DMS153 (cell line): ENCODE measurements around the gene SPOPL.
A peak's percentile ranks its signal among the peaks of the same experiment; 100 is the strongest.
"Not testable (repeated sequence)": the region's sequence is repeated elsewhere in the genome, so short reads cannot be mapped to it uniquely, and the experiment has no call there.

Source experiments
- DNase-seq: peaks from one replicate; lab custom pipeline; 2025; lab: John Stamatoyannopoulos, UW

Gene SPOPL

DNA sequence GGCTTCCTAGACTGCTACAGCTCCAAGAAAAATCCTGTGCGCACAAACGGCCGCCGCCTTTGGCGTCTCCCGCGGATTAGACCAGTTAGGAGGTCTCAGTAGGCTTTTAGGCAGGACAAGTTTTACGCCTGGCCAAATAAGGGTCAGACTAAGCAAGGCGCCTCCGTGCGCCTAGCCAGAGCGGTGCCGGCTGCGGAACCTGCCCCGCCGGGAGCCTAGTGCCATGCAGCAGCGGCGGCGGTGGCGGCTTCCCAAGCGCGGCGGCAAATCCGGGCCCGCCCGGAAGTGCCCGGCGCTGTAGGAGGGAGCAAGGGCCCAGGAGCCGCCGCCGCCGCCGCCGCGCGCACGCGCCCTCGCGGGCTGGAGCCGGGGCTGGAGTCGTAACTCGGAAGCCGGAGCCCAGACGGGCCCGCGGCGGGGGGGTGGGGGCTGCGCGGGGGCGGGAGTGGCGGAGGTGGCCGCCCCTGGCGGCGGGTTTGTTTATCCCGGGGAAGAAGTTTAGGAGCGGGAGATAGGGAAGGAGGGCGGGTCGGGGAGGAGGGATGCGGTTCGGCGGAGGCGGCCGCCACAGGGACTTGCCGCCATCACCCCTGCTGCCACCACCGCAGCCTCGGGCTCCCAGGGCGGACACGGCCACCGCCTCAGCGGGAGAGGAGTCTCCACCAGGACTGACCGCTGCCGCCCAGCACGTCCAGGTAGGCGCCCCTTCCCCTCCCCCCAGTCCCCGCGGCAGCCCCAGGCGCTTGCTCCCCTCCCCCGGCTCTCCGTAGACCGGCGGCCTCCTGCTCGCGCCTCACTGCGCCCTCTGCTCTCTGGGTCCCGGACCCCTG is at the start of gene SPOPL:
Gene SPOPL, plus strand, starts transcription at position 346 of the 830 bp plus-strand sequence. CDS start 48,447 bp downstream, outside the sequence.
- peak; percentile 85 for DNase-seq

DNA sequence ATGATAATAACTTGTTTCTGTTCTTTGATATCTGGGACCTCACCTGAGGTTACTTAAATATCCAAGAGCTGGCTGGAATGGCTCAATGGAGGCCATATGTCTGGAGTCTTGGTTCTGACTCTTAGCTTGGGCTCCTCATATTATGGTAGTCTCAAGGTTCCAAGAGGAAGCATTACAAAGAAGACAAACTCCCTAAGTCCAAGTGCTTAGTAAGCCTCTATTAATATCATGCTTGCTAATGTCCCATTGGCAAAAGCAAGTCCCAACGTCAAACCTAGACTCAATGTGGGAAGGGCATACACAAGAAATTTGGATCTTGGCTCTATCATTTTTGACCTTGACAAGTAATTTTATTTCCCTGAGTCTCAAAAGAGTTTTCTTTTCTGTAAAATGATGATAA is 49.2 kb upstream of the SPOPL start:
- no peak for DNase-seq

DNA sequence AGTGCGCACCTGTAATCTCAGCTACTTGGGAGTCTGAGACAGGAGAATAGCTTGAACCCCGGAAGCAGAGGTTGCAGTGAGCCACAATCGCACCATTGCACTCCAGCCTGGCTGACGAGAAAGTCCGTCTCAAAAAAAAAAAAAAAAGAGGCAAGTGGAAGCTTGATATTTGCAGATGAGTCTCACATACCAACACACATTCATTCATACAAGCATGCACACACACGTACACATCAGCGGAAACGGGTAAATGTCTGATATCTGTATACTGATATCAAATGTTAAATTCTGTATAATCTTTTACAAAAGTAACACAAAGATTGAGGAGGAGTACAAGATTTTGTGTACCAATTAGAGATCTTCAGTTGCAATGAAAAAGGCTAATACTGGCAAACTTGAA is 47.8 kb upstream of the SPOPL start:
- DNase-seq = no peak

DNA sequence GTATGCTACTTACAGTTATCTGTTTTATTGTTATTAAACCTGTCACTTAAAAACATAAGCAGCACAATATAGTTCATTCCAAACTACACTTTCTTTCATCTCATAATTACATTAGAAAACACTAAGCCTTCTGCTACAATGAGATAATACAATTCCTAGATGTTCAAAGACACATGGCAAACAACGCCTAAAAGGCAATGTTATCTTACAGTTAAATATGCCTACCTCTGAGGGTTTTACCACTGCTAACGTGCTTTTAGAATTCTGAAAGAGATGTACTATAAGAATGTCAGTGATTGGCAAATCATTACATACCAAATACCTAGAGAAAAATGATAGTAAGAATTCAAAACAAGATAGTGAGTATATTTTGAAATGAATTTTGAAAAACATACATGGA is 46.8 kb upstream of the SPOPL start:
- no peak for DNase-seq

DNA sequence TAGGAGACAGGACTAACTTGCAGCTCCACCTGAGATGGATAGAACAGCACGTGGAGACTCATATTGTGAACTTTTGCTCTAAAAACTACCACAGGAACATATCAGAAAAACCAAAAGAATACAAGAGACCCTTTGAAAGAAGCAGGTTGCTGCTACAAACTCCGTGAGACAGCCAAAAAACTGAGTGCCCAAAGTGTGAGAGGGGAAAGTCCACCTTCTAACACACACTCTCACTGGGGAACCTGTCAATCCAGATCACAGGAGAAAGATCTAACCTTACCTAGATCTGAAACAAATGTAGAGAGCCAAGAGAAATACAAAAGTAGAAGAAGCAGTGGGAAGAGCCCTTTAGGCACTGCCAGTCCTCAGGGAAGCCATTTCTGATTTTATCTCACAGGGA is 46.3 kb upstream of the SPOPL start:
- DNase-seq = no peak

DNA sequence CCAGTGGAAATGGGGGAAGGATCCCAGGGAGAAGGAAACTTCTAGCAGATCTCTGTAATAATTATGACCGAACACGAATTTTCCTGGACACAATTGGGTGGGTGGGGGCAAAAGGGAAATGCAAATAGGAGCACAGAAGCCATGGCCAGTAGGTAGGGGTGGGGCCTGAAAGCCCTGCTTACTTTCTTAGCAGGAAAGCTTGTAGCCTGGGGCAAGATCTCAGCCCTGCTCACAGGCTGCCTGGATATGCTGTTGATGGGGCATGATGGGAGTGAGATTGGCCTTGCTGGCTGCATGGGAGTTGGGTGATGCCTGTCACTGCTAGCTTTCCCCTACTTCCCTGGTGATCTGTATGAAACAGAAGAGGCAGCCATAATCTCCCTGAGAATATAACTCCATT is 45.9 kb upstream of the SPOPL start:
- DNase-seq = no peak

DNA sequence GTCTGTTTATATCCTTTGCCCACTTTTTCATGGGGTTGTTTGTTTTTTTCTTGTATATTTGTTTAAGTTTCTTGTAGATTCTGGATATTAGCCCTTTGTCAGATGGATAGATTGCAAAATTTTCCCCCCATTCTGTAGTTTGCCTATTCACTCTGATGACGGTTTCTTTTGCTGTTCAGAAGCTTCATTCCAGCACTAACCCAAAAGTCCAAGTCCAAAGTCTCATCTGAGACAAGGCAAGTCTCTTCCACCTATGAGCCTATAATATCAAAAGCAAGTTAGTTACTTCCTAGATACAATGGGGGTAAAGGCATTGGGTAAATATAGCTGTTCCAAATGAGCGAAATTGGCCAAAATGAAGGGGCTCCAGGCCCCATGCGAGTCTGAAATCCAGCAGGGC is 38.9 kb upstream of the SPOPL start:
- not testable (repeated sequence) for DNase-seq

DNA sequence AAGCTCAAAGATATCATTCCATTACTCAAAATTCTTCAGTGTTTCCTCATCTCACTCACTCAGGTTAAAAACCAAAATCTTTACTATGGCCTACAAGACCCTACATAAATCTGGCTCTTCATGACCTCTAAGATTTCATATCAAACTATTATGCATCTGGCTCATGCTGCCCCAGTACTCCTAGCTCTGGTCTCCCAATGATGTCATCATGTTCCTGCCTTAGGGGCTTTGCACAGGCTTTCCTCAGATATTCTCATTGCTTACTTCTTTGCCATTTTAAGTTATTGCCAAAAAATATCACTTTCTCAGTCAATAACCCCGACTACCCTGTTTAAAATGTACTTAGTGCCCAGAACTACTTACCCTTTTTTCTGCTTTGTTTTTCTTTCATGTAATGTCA is 33.0 kb upstream of the SPOPL start:
- DNase-seq = no peak

DNA sequence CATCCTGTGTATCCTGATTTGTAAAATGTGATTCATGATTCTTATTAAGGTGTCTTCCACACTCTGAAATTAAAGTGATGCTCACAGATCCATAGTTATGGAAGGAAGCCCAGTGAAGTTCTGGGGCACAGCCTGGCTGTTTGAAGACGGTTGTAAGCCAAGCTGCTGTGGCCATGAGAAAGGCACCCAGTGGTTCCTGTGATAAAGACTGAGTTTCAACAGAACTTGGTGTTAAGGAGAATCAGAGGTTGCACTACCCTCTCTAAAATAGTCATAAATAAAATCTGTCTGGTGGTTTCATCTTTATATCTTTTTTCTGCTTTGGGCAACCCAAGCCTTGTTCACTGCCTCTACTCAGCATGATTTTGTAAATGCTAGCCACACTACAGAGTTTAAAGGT is 32.2 kb upstream of the SPOPL start:
- no peak for DNase-seq

DNA sequence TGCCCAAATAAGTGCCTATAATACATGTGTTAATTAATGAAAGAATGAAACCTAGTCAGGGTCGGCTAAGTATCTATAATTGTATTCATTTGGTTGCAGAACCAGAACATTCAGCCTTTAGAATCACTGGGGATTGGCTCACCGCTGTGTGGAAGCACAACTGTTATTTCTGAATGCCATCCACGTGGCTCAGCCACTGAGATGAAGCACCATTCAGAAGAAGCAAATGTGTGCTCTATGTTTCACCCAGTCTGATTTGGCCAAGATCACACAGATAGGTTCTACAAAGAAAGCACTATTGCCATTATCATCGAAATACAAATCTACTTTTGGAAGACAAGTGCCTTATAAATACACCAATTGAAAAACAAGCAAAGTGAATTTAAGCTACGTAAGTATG is 30.6 kb upstream of the SPOPL start:
- DNase-seq = no peak

DNA sequence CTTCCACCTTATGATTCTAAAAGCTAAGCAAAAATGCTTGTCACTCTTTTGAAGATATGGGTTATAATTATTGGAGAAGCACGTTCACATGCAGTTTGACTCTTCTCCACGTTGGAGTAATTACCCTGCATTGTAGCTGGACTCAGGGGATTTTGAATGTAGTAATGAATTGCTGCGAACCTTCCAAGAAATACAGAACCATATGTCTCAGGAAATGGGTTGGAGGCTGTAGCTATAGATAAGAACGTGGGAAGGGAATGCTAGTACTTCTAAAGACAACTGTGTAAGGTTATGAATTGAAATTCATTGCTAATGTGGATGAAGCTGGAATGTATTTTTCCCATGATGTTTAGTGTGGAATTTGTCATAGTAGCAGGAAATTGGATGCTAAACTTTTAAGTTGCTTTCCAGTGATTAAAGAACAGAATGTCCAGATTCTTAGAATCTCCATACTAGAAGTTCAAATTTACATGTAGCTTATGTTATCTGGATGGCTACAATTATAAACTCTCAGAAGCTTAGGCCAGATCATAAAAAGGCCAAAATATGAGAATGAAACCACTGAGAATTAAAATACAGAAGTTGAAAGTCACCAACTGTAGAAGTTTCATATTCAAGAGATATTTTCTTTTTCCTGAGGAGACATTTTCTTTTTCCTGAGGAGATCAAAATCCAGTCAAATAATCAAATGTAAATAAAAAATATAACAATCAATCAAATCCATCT is 27.3 kb upstream of the SPOPL start:
- DNase-seq = no peak

DNA sequence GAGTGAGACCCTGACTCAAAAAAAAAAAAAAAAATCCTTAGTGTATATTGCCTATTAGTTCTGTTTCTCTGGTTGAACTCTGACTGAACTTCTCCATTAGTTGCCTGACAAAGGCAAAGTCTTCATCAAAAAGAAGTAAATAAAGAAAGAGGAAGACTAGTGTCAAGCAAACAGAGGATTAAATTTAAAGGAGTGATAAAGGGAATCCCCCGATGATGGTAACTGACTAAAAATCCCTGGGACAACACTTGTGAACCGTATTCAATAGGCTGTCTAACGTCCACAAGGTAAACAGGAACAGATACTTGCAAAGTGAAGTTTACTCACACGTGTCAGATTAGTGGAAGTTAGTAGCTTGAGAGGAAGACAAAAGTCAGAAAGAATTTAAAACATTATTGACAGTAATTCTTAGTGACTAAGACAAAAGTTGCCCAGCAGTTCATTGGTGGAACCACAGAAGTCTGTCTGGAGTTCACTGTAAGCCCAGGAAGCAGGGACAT is 26.2 kb upstream of the SPOPL start:
- DNase-seq = no peak

DNA sequence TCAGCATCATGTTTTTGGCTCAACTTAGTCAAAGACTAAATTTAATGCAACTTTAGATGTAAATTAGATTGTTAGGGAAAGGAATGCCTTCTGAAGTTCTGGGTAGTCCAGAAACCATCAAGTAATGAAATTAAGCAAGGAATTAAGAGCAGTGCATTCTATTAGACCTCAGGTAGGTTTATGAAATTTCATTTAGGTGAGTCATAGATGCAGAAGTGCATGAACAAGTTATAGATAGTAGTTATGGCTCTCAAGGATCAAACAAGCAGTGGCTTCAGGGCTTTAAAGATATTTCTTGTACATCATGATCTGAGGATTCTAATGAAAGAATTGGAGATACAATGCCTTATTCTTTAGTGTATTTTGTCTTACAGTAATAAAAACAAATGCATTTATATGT is 25.4 kb upstream of the SPOPL start:
- no peak for DNase-seq

DNA sequence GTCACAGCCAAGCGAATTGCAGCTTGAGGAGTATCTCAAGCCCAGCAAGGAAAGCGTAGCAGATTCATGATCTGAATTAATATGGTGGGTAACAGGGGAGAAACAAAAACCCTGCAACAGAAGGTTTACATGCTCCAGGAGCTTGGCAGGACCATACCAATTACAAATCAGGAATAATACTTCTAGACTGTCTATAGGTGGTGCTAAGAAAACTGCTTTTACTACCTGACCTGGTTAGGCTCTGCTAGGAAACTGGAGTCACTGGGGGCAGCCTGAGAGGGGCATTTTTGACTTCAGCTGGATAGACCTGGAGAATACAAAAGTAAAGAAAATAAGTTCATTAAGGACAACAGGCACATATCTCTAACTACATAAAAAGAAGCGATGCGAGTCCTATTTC is 24.6 kb upstream of the SPOPL start:
- DNase-seq = no peak

DNA sequence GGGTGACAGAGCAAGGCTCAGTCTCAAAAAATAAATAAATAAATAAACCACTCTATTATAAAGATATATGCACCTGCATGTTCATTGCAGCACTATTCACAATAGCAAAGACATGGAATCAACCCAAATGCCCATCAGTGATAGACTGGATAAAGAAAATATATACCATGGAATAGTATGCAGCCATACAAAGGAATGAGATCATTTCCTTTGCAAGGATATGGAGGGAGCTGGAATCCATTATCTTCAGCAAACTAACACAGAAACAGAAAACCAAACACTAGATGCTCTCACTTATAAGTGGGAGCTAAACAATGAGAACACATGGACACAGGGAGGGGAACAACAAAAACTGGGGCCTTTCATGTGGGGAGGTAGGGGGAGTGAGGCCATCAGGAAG is 18.8 kb upstream of the SPOPL start:
- not testable (repeated sequence) for DNase-seq

DNA sequence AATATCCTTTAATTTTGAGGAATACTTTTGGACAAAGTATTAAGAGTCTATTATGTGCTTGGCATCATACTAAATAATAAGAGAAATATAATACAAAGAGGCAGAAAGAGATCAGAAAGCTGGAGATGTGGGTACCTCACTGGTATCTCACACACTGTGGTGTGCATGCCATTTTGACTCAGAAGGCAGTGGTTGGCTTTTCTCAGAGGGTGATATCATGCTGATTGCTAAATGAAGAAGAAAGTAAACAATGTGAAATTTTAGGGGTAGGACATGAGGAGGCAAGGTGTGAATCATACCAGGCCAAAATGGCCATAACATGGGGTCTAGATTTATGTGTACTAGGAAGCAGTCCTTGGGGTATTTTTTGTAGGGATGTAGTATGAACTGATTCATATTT is 16.6 kb upstream of the SPOPL start:
- no peak for DNase-seq

DNA sequence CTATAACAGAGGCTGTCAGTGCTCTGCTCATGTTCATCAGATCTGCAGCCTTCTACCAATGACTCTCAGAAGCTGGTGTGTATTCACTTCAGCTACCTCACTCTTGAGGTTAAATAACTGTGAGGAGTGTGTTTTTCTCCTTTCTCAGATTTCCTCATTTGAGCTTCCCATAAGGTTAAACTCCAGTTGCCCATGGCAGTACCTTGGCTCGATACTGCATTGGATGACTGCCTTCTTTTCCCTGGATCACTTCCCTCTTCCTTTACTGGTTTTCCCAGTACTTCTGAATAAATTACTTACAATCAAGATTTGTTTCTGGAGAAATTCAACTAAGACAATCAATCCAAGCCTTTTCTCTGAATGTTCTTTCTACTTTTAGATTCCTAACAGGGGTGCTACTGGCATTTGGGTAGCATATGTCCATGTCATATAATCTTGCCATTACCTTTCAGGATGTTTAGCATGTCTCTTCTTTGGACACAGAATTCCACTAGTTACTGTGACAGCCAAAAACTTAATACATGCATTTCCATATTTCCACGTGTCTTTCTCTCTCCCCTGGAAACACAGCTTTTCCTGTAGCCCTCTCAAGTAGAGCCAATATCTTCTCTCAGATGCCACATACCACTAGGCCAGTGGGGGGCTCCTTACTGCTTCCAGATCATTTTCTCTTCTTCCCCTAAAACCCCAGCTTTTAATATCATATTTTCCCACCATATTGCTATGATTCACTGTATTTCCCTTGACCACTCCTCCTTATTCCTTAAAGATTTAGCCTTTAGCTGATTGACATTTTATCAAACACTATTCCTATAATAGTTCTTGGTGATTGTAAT is 15.0 kb upstream of the SPOPL start:
- no peak for DNase-seq

DNA sequence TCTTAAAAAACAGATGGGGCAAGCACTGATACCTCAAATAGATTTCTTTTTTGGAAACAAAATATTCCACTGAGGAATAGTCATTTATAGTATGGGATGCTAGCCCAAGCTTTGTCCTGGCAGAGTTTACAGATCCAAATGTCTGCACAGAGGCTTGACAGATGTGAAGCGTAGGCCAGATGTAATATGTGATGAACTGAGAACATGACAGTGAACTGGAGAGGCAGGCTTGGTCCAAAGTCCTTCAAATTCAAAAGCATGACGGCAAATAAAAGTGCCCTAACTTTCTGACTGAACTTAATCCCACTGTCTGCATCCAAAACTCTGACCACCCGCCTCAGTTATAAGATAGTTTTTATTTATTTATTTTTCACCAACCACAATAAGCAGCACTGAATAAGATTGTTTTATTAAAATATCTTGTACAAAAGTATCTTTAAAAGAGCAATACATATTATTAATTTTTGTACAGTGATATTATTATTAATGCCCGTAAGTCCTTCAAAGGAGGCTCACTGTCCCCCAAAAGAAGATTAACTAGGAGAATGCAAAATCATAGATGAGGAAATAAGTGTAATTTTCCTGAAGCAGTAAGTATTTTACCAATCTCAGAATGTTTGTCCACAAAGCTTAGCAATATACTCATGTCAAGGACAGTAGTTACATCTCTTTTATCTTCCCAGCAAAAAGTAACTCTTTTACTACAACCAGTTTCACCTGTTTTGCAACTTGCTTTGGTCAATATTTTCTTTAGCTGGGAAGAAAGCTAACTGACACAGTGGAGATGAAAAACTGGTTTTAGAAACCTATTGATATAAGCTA is 10.7 kb upstream of the SPOPL start:
- no peak for DNase-seq

DNA sequence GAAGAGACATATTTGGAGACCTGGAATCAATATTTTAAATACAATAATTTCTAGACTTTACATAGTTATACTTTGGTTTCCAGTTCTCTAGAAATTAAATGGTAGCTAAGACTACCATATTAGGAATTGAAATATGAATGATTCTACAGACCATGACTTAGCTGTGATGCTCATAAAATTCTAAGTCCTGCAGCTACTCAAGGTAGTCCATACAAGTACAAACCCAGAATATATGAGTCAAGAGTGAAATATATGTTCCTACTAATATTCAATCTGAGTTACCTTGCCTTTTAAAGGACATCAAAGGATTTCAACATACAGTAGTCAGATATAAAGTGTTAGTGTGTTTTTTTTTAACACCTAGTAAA is 10.1 kb upstream of the SPOPL start:
- DNase-seq = no peak

DNA sequence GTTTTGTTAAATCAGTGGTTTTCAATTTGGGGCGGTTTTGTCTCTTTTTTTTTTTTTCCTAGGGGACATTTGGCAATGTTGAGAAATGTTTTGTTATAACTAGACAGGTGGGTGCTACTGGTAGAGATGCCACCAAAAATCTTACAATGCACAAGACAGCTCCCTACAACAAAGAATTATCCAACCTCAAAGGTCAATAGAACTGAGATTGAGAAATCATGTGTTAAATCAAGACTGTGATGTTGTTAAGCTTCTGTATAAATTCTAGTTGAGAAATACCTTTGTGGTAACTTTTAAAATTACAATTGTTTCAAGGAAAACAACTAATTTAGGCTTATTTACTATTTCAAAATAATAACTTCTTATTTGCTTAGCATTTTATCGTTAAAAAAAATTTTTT is 9.4 kb upstream of the SPOPL start:
- DNase-seq = no peak

DNA sequence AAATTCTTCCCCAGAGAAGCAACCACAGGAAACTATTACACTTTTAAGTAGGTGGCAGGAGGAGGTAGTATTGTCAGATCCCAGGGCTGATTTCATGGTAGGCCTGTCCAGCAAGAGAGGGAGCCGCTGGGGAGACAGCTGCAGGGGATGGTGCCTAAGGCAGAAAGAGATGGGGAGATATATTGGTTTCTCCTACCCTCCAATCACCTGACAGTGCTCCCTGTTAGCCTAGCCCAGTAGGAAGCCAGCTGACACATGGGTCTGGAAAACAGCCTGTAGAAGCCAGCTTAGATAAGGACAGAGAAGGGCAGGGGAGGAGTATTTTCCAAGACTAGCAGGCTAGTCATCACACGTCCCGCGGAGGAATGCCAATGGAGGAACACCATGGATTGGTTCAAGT is 8.2 kb upstream of the SPOPL start:
- DNase-seq = no peak
